A549 (cell line): ENCODE measurements around the gene UNKL.
A peak's percentile ranks its signal among the peaks of the same experiment; 100 is the strongest.

Experiments
- ATOH8 ChIP-seq: fragments of 250-450 bp; sonication (Bioruptor Pico); IDR thresholded peaks from 2 replicates; pipeline ENCODE4 v1.5.0; 2020; ENCODE audit warnings: low read depth, mild to moderate bottlenecking, moderate library complexity
- CTCF ChIP-seq: fragments of >200 bp; sonication (Bioruptor Twin); formaldehyde crosslinking; IDR thresholded peaks from 3 replicates; pipeline ENCODE4 v1.5.1; 2016
- ZFP36 ChIP-seq: fragments of 450-650 bp; IDR thresholded peaks from 2 replicates; pipeline ENCODE4 v1.6.1; 2014; ENCODE audit warnings: borderline replicate concordance; ENCODE audit not compliant: partially characterized antibody

GRCh38 chr16:1330260-1330914 is 84.1 kb downstream of the UNKL start:
- TF ChIP-seq CTCF (peak; percentile 30; the same call in 2 of the 3 replicates), ZFP36 (no peak), ATOH8 (CRISPR knock-in tag) (no peak)
